Measurements from ENCODE around the gene KRR1. TPM values are rescaled to one million over a fixed set of nuclear protein-coding genes. Genes with fewer than 3 reads are reported as not detected.

KRR1 gene
- total RNA-seq, 6 experiments from 2014 or later, result 14.1 to 25.3 (median 20.3) TPM

GRCh38 chr12:75481013-75481705, 30.2 kb downstream of the KRR1 start:
- Histone ChIP-seq H3K36me3 (no peaks in the 10 kb centered on the region), H3K27me3 (no peaks in the 10 kb centered on the region), H3K4me3 (peak overlapping the region; percentile 17 to 31 (median 17)), H3K4me1 (no peaks in the 10 kb centered on the region), H3K27ac (peak overlapping the region in 2 of 3 donors; percentile 42 to 75), H3K9me3 (no peaks in the 10 kb centered on the region)
- ATAC-seq (peak in 3 of 4 donors; percentile 26 to 31 (median 27)), DNase-seq (no peak)
- TF ChIP-seq, protein P1, sequence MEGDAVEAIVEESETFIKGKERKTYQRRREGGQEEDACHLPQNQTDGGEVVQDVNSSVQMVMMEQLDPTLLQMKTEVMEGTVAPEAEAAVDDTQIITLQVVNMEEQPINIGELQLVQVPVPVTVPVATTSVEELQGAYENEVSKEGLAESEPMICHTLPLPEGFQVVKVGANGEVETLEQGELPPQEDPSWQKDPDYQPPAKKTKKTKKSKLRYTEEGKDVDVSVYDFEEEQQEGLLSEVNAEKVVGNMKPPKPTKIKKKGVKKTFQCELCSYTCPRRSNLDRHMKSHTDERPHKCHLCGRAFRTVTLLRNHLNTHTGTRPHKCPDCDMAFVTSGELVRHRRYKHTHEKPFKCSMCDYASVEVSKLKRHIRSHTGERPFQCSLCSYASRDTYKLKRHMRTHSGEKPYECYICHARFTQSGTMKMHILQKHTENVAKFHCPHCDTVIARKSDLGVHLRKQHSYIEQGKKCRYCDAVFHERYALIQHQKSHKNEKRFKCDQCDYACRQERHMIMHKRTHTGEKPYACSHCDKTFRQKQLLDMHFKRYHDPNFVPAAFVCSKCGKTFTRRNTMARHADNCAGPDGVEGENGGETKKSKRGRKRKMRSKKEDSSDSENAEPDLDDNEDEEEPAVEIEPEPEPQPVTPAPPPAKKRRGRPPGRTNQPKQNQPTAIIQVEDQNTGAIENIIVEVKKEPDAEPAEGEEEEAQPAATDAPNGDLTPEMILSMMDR (IDR thresholded peaks at IDR 0.05), result no peak
- TF ChIP-seq POLR2A (IDR thresholded peaks at IDR 0.05), result no peak
- WGBS (ENCODE audit: insufficient coverage, low coverage, low lambda C conversion rate, missing lambda C conversion rate), result 40% methylated on average over 4 of the region's 5 CpGs
- intact Hi-C loops (cut with DNase I), result no loop called here

GRCh38 chr12:75480469-75480949, 30.9 kb downstream of the KRR1 start, which contains the start of gene GLIPR1:
Gene GLIPR1, plus strand, starts transcription at chr12:75480755. Its CDS starts 126 bp downstream, at chr12:75480881.
- ATAC-seq (peak; percentile 82 to 85 (median 84)), DNase-seq (peak; percentile 50 to 69 (median 65))
- intact Hi-C loops (cut with DNase I), result no loop called here
- TF ChIP-seq, protein P1 (IDR thresholded peaks at IDR 0.05), result no peak
- peak; percentile 37 for TF ChIP-seq POLR2A (IDR thresholded peaks at IDR 0.05)
- no peaks in the 10 kb centered on the region for H3K27me3 ChIP-seq
- H3K9me3 ChIP-seq, result no peaks in the 10 kb centered on the region
- peak within 1 kb of the TSS; percentile 22 to 75 (median 42) for H3K27ac ChIP-seq
- H3K36me3 ChIP-seq, result no peaks in the 10 kb centered on the region
- WGBS (ENCODE audit: insufficient coverage, low coverage, low lambda C conversion rate, missing lambda C conversion rate), result 27% methylated on average over 8 of the region's 8 CpGs
- peak within 1 kb of the TSS; percentile 17 to 31 (median 17) for H3K4me3 ChIP-seq
- H3K4me1 ChIP-seq, result no peaks in the 10 kb centered on the region

GRCh38 chr12:75479963-75480461, 31.4 kb downstream of the KRR1 start:
- Histone ChIP-seq H3K36me3 (no peaks in the 10 kb centered on the region), H3K4me3 (peak overlapping the region in 2 of 3 donors; percentile 17), H3K9me3 (no peaks in the 10 kb centered on the region), H3K27me3 (no peaks in the 10 kb centered on the region), H3K27ac (peak overlapping the region; percentile 22 to 75 (median 42)), H3K4me1 (no peaks in the 10 kb centered on the region)
- TF ChIP-seq, protein P1 (IDR thresholded peaks at IDR 0.05), result no peak
- no peak for TF ChIP-seq POLR2A (IDR thresholded peaks at IDR 0.05)
- ATAC-seq (peak; percentile 49 to 63 (median 52)), DNase-seq (no peak)
- intact Hi-C loops (cut with DNase I), result no loop called here
- WGBS (ENCODE audit: insufficient coverage, low coverage, low lambda C conversion rate, missing lambda C conversion rate), result 51% methylated on average over 2 of the region's 2 CpGs

DNA sequence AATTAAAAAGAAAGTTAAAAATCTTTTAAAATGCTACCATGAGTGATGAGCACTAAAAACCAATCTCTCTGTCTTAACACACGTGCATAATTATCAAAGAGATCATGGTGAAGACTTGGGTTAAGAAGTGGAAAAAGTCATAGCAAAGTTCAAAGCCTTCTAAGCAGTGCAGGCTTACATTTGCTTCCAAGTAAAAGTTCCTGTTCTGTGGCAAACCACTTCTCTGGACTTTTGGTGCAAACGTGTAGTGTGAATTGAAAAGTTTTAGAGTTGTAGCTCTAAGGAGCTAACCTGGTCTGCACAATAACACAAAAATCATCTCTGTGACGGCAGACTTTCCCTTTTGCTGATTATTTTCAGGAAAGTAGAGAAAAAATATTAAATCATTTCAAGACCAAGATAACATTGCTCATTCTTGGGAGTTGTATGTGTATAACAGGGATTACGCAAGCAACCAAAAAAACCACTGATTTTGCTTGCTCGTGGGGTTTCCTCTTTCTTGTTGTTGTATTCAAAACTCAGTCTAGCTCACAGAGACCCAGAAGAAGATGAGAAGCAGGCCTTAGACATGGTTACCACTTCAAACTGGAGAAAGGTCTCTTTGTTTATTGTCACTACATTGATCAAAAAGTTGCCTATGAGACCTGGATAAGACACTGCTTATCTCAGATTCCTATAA, 33.2 kb downstream of the KRR1 start:
- no peak overlapping the region for H3K27ac ChIP-seq
- TF ChIP-seq POLR2A (IDR thresholded peaks at IDR 0.05), result no peak
- TF ChIP-seq, protein P1 (IDR thresholded peaks at IDR 0.05), result no peak
- no peak overlapping the region for H3K4me3 ChIP-seq
- intact Hi-C loops (cut with DNase I), result no loop called here
- no peaks in the 10 kb centered on the region for H3K27me3 ChIP-seq
- H3K9me3 ChIP-seq, result no peaks in the 10 kb centered on the region
- peak in 3 of 4 donors; percentile 12 to 42 (median 18) for ATAC-seq
- no peak for DNase-seq
- no peaks in the 10 kb centered on the region for H3K4me1 ChIP-seq
- WGBS (ENCODE audit: insufficient coverage, low coverage, low lambda C conversion rate, missing lambda C conversion rate), result 43% methylated on average over 5 of the region's 5 CpGs
- no peaks in the 10 kb centered on the region for H3K36me3 ChIP-seq
